NCI-H1092 treated with DMSO at 0.1 percent for 48 hours (cell line): ENCODE results near the gene CTH.
"Not testable (repeated sequence)": the region's sequence is repeated elsewhere in the genome, so short reads cannot be mapped to it uniquely, and the experiment has no call there.

ENCODE experiments used
- DNase-seq: peaks from one replicate; lab custom pipeline; 2025; lab: John Stamatoyannopoulos, UW

CTH gene

GRCh38 chr1:70455291-70455690 is 44.2 kb downstream of the CTH start:
- DNase-seq: no peak

- DNase-seq: peak; percentile 12
These were observed 47.1 kb downstream of the CTH start for GRCh38 chr1:70458131-70458530.

- no peak for DNase-seq
These were observed 48.6 kb downstream of the CTH start for GRCh38 chr1:70459496-70460225.

- DNase-seq: not testable (repeated sequence)
These were observed 50.0 kb downstream of the CTH start for GRCh38 chr1:70460740-70461713.

GRCh38 chr1:70462611-70463010 is 51.5 kb downstream of the CTH start:
- no peak for DNase-seq

GRCh38 chr1:70465911-70466310 is 54.8 kb downstream of the CTH start:
- DNase-seq: no peak

- no peak for DNase-seq
These were observed 56.5 kb downstream of the CTH start for GRCh38 chr1:70467531-70467930.

- no peak for DNase-seq
These were observed 57.1 kb downstream of the CTH start for GRCh38 chr1:70468180-70468579.

GRCh38 chr1:70469184-70469583 is 58.1 kb downstream of the CTH start:
- DNase-seq: not testable (repeated sequence)

- no peak for DNase-seq
These were observed 64.0 kb downstream of the CTH start for GRCh38 chr1:70475023-70475422.

GRCh38 chr1:70477090-70477489 is 66.0 kb downstream of the CTH start:
- DNase-seq: no peak

GRCh38 chr1:70477905-70478304 is 66.8 kb downstream of the CTH start:
- not testable (repeated sequence) for DNase-seq

- DNase-seq: no peak
These were observed 72.3 kb downstream of the CTH start for GRCh38 chr1:70483342-70483741.

- DNase-seq: no peak
These were observed 74.6 kb downstream of the CTH start for GRCh38 chr1:70485624-70486023.

- no peak for DNase-seq
These were observed 75.8 kb downstream of the CTH start for GRCh38 chr1:70486676-70487458.

GRCh38 chr1:70487459-70487815 is 76.4 kb downstream of the CTH start:
- no peak for DNase-seq

- peak; percentile 11 for DNase-seq
These were observed 77.0 kb downstream of the CTH start for GRCh38 chr1:70487910-70488665.
